GM19238 (cell line): Measurements from ENCODE around the gene TMEM176A.
"Not testable (repeated sequence)": the region's sequence is repeated elsewhere in the genome, so short reads cannot be mapped to it uniquely, and the experiment has no call there.

Source experiments
- DNase-seq: peaks from one replicate; pipeline ENCODE4 v3.0.0; 2011; ENCODE audit warnings: low spot score; ENCODE audit not compliant: insufficient read length

TMEM176A gene

DNA sequence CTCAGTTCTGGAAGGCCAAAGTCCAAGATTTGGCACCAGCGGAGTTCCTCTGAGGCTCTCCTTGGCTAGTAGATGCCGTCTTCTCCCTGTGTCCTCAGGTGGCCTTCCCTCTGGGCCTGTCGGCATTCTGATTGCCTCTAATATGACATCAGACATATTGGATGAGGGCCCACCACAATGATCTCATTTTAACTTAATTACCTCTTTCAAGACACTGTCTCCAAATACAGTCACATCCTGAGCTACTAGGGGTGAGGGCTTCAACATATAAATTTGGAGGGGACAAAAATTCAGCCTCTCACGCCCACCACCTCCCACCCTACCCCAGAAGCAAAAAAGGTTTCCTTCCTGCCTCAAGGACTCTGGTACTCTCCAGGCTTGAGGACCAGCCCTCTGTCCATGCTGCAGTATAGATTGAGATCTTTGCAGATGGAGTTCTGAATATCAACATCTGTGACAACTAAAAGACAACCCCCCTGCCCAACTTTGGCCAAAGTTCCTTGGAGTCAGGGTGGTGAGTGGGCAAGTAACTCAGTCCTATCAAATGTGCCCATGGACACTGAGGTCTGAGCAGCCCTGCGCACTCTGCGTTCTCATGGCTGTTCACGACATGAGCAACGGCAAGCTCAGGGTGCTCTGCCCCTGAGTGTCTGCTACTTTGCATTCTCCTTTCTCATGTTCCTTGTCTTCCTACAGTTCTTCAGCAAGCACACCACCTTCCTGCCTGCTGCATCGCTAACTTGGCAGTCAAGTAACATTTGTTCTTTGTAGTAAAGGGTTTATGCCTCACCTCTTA, 11.9 kb upstream of the TMEM176A start:
- no peak for DNase-seq

GRCh38 chr7:150790416-150791075, 10.0 kb upstream of the TMEM176A start:
- no peak for DNase-seq

DNA sequence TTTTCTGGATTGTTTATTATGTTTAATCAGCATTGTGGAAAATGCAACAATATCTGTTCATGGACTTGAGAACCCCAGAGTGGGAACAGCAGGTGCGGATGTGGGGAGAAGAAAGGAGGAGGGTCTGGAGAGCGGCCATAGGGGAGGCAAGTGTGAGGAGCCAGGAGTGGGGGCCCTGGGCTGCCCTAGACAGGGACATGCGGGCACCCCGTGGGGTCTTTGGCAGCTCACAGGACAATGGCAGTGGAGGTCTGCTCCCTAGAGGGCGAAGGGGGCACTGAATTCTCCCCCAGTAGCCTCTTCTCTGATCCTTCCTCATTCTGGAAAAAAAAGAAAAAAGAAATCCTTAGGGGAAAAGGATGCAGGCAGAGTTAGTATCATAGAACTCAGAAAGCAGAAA, 9.3 kb upstream of the TMEM176A start:
- no peak for DNase-seq

DNA sequence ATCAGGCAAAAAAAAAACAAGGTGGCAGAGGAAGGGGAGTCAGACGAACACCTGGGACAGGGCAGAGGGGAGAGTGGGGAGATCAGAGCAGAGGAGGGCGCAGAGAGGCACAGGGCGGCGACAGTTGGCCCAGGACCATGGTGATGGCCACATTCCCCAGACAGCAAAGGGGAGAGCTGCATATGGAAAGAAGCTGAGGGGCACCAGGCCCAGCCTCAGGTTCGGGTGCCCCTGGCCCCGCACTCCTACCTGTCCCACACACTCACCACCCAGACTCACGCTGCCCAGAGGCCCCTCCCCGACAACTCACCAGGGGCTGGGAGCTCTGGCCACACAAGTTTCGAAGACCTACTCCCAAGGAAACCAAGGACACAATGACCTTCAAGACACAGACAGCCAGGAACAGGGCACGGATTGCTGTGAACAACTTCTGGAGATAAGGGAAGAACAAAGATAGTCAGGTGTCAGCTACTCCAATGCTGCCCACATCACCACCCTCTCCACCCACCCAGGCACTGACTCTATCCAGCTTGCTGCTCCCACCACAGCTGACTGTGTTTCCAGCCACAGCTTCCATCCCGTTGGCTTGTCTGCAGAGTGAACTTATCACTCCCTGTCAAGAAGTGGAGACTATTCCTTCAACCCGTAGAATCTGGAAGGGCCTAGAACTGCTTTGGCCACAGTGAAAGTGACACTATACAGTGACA, 8.7 kb upstream of the TMEM176A start:
- DNase-seq, result no peak

- no peak for DNase-seq
Observed at GRCh38 chr7:150793569-150794238, 6.9 kb upstream of the TMEM176A start.

GRCh38 chr7:150797661-150798060, 2.9 kb upstream of the TMEM176A start:
- no peak for DNase-seq

GRCh38 chr7:150799156-150799555, 1.4 kb upstream of the TMEM176A start:
- no peak for DNase-seq

GRCh38 chr7:150799741-150800580, 608 bp upstream of the TMEM176A start, which contains the start of gene TMEM176B:
TSS of gene TMEM176B (minus strand) at chr7:150800364. CDS start at chr7:150796569, 3,795 bp downstream.
- no peak for DNase-seq

DNA sequence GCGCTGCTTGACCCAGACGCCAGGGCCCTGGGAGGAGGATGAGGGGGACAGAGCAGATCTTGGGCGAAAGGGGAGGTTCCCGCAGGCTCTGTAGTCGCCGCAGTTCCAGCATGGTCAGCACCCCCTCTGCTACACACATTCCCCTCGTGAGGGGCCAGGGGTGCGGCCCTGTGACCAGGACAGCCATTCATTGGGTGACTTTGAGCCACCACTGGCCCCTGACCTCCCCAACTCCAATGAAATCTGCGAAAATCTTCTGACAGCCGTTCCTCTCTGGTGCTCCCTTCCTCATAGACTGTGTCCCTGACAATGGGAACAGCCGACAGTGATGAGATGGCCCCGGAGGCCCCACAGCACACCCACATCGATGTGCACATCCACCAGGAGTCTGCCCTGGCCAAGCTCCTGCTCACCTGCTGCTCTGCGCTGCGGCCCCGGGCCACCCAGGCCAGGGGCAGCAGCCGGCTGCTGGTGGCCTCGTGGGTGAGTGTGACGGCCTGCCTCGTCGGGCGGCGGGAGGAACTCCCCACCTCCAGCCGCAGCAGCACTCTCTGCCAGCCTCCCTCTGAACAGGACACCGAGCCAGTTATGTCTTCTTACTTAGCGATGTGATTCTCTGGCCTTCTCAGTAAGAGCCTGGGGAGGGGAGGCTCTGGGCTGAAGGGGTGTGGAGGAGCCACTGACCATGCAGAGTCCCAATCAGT, 825 bp downstream of the TMEM176A start:
- no peak for DNase-seq

DNA sequence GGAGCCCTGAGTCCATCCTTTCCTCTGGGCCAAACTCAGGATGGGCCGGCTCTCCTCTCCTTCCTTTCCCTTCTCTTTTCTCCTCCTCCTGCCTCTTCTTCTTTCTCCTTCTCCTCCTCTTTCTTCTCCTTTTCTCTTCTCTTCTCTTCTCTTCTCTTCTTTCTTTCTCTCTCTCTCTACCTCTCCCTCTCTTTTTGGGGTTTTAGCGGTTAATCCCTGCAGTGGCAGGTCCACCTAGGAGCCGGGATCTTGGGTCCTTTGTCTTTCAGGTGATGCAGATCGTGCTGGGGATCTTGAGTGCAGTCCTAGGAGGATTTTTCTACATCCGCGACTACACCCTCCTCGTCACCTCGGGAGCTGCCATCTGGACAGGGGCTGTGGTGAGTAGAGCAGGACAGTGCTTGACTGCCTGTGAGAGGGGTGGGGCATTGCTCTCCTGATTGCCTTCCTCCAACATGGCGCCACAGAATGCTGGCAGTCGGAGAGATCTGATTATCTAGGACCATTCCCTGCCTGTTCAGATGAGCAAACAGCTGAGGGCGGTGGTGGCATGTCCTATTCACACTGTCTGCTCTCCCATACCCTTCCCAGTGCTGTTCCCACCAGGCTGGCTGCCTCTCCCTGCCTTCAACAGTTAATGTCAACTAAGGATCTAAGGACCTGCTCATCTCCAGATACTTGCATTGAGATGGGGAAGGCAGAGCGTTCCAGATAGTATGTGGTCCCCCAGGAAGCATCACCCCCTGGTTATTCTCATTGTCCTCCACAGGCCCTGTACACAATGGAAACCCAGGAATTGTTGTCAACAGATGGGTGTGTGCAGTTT, 1.6 kb downstream of the TMEM176A start:
- no peak for DNase-seq

- no peak for DNase-seq
Observed at GRCh38 chr7:150803161-150803860, 2.7 kb downstream of the TMEM176A start.

GRCh38 chr7:150804802-150805201, 4.2 kb downstream of the TMEM176A start:
- DNase-seq, result no peak

GRCh38 chr7:150805864-150806263, 5.3 kb downstream of the TMEM176A start:
- no peak for DNase-seq

DNA sequence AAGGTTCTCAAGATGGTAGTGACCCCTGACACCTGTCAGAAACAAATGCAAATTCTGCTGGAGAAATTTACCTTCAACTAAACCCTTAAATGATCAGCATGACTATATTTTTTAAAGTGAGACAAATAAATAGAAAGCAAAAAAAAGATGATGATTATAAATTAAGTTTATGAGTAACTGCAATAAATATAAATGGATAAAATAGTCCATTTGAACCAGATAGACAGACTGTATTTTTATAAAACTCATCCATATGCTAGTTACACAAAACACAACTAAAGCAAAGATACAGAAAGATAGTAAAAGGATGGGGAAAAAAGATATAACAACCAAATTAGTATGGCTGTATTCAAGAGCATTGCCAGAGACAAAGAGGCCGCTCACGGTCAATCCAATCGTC, 5.9 kb downstream of the TMEM176A start:
- no peak for DNase-seq

DNA sequence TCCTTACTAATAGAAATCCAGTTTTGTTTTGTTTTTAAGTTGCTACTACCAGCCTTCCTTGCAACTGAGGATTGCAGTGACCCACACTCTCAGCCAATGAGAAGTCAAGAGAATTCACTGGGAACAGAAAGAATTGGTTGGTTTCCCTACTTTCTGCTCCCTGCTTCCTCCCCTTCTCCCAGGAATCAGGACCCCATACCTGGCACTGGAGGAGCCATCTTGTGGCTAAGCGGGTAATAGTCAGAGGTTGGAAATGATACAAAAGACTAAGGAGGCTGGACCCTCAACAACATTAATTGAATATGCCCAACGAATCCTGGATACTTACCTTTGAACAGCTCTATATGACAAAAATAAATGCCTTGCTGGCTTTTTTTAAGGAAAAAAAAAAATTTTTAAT, 6.3 kb downstream of the TMEM176A start:
- no peak for DNase-seq

GRCh38 chr7:150807616-150808438, 7.3 kb downstream of the TMEM176A start:
- DNase-seq, result not testable (repeated sequence)

- no peak for DNase-seq
Observed at GRCh38 chr7:150814328-150815001, 13.9 kb downstream of the TMEM176A start.
